A673 (cell line): Measurements from ENCODE around the gene HPCAL1.

Experiments used
- EZH2 ChIP-seq: fragments of 200-600 bp; sonication (generic); IDR thresholded peaks from 2 replicates; pipeline ENCODE4 v1.6.1; 2017; ENCODE audit warnings: borderline replicate concordance, low read depth, mild to moderate bottlenecking, mixed read lengths, antibody characterized with exemption, low read length; ENCODE audit not compliant: poor library complexity, severe bottlenecking
- TF ChIP-seq, protein P1 (sequence below): fragments of 300-800, 200-600 bp; sonication (generic); conservative IDR thresholded peaks from 2 replicates; pipeline ENCODE4 v1.5.1; 2017; ENCODE audit warnings: low read depth, mild to moderate bottlenecking, antibody characterized with exemption, low read length, moderate library complexity, mixed read lengths

GRCh38 chr2:10352361-10352760 is 49.7 kb downstream of the HPCAL1 start:
- TF ChIP-seq, protein P1, sequence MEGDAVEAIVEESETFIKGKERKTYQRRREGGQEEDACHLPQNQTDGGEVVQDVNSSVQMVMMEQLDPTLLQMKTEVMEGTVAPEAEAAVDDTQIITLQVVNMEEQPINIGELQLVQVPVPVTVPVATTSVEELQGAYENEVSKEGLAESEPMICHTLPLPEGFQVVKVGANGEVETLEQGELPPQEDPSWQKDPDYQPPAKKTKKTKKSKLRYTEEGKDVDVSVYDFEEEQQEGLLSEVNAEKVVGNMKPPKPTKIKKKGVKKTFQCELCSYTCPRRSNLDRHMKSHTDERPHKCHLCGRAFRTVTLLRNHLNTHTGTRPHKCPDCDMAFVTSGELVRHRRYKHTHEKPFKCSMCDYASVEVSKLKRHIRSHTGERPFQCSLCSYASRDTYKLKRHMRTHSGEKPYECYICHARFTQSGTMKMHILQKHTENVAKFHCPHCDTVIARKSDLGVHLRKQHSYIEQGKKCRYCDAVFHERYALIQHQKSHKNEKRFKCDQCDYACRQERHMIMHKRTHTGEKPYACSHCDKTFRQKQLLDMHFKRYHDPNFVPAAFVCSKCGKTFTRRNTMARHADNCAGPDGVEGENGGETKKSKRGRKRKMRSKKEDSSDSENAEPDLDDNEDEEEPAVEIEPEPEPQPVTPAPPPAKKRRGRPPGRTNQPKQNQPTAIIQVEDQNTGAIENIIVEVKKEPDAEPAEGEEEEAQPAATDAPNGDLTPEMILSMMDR = no peak
- no peak for TF ChIP-seq EZH2
